GM23248 (cell line): Measurements from ENCODE around the gene MORC1. TPM values are rescaled to one million over a fixed set of nuclear protein-coding genes. Genes with fewer than 3 reads are reported as not detected.
A peak's percentile ranks its signal among the peaks of the same experiment; 100 is the strongest.

Experiments used
- DNase-seq: peaks from one replicate; pipeline ENCODE4 v3.0.0-alpha.2; 2015
- H2AFZ ChIP-seq: fragments of 200-600 bp; sonication (generic); 2 replicates; pipeline ENCODE4 v1.6.1; 2016; ENCODE audit warnings: antibody characterized with exemption
- H3F3A ChIP-seq: fragments of 200-600 bp; sonication (generic); 2 replicates; pipeline ENCODE4 v1.6.1; 2016; ENCODE audit warnings: mild to moderate bottlenecking, antibody characterized with exemption, mixed run types; ENCODE audit not compliant: insufficient read depth
- H3K27ac ChIP-seq: fragments of 200-600 bp; sonication (generic); 2 replicates; pipeline ENCODE4 v1.5.1; 2016; ENCODE audit warnings: mild to moderate bottlenecking
- H3K27me3 ChIP-seq: fragments of 200-600 bp; sonication (generic); replicated peaks from 2 replicates; pipeline ENCODE4 v1.6.1; 2016; ENCODE audit warnings: mild to moderate bottlenecking; ENCODE audit not compliant: insufficient read depth
- H3K36me3 ChIP-seq: fragments of 200-600 bp; sonication (generic); 2 replicates; pipeline ENCODE4 v1.6.1; 2016; ENCODE audit warnings: low read depth, mild to moderate bottlenecking
- H3K4me1 ChIP-seq: fragments of 200-600 bp; sonication (generic); 2 replicates; pipeline ENCODE4 v1.6.1; 2016; ENCODE audit warnings: mild to moderate bottlenecking; ENCODE audit not compliant: insufficient read depth
- H3K4me2 ChIP-seq: fragments of 200-600 bp; sonication (generic); one replicate; pipeline ENCODE4 v1.6.1; 2016; ENCODE audit warnings: mild to moderate bottlenecking; ENCODE audit not compliant: unreplicated experiment
- H3K4me3 ChIP-seq: fragments of 200-600 bp; sonication (generic); 2 replicates; pipeline ENCODE4 v1.5.1; 2016; ENCODE audit warnings: mild to moderate bottlenecking
- H3K79me2 ChIP-seq: fragments of 200-600 bp; sonication (generic); 2 replicates; pipeline ENCODE4 v1.6.1; 2016; ENCODE audit warnings: mild to moderate bottlenecking; ENCODE audit not compliant: insufficient read depth
- H3K9ac ChIP-seq: fragments of 200-600 bp; sonication (generic); 2 replicates; pipeline ENCODE4 v1.6.1; 2016; ENCODE audit warnings: mild to moderate bottlenecking
- H3K9me2 ChIP-seq: fragments of 200-600 bp; sonication (generic); 2 replicates; pipeline ENCODE4 v1.6.1; 2016; ENCODE audit warnings: mixed run types, mild to moderate bottlenecking, moderate library complexity; ENCODE audit not compliant: insufficient read depth
- H3K9me3 ChIP-seq: fragments of 200-600 bp; sonication (generic); one replicate; pipeline ENCODE4 v1.6.1; 2017; ENCODE audit warnings: low read depth
- H4K20me1 ChIP-seq: fragments of 200-600 bp; sonication (generic); 2 replicates; pipeline ENCODE4 v1.6.0; 2016; ENCODE audit not compliant: insufficient read depth
- EZH2 ChIP-seq: fragments of 200-600 bp; sonication (generic); IDR thresholded peaks from 2 replicates; pipeline ENCODE4 v1.6.1; 2018; ENCODE audit warnings: antibody characterized with exemption, mild to moderate bottlenecking; ENCODE audit not compliant: insufficient read depth, poor library complexity, severe bottlenecking
- EZH2phosphoT487 ChIP-seq: fragments of 200-600 bp; sonication (generic); IDR thresholded peaks from 2 replicates; pipeline ENCODE4 v1.6.1; 2018; ENCODE audit warnings: antibody characterized with exemption, moderate library complexity, mild to moderate bottlenecking, low read depth; ENCODE audit not compliant: insufficient read depth
- WGBS, 2 experiments: methylation state at CpG; one replicate each; pipeline ENCODE4 v1.1.6; 2015 to 2017; ENCODE audit warnings: low lambda C conversion rate in 2 of 2, low coverage in 1 of 2; ENCODE audit errors: missing lambda C conversion rate in 2 of 2; 5-methylcytosine and 5-hydroxymethylcytosine counted together
- in situ Hi-C: fragments of 300-500 bp; cut with MboI; formaldehyde crosslinking; loops from 2 replicates; pipeline ENCODE4 v1.15.0; 2020
- polyA plus RNA-seq: library from polyadenylated mRNA; unstranded; fragments of >200 nt; fragmentation: Nextera tagmentation; extraction: Ambion mirVana; gene quantifications from 2 replicates; pipeline ENCODE4 v1.2.1, GENCODE V29; 2016
- small RNA-seq: library from RNA; depleted of rRNA; stranded (forward); fragments of <200 nt; gene quantifications from one replicate; pipeline ENCODE3, GENCODE V24; 2014; ENCODE audit warnings: low read depth, low replicate concordance
- total RNA-seq: library from RNA; depleted of rRNA; stranded (reverse); fragments of >200 nt; shearing (Covaris generic); gene quantifications from 2 replicates; pipeline ENCODE4 v1.2.3, GENCODE V29; 2014; rRNA removed

Gene MORC1
- total and polyA plus RNA-seq, 2 experiments from 2014 or later = not detected

GRCh38 chr3:108931035-108931434 lies 186.9 kb downstream of the MORC1 start:
- in situ Hi-C loops = no loop called here
- Histone ChIP-seq H3K27ac (no peak overlapping the region), H3K9me3 (no peaks in the 10 kb centered on the region), H3K27me3 (0 out of 2 replicates have a peak, but pooled peaks cover 5% of the 10 kb centered on the region), H3K4me2 (no peak overlapping the region), H3K36me3 (no peaks in the 10 kb centered on the region), H3K4me1 (no peaks in the 10 kb centered on the region), H3K4me3 (no peak overlapping the region), H3K9me2 (no peaks in the 10 kb centered on the region), H4K20me1 (no peaks in the 10 kb centered on the region), H2AFZ (no peak overlapping the region), H3K79me2 (no peaks in the 10 kb centered on the region), H3K9ac (no peak overlapping the region), H3F3A (no peaks in the 10 kb centered on the region)
- no peak for DNase-seq
- TF ChIP-seq EZH2phosphoT487 = no peak

- H3F3A ChIP-seq = no peaks in the 10 kb centered on the region
- no peak overlapping the region for H3K4me2 ChIP-seq
- DNase-seq = no peak
- in situ Hi-C loops = loop anchor here (10.0 to 25.0 kb wide), 2 partner anchors 254 to 432 kb away; no protein-coding TSS in a partner anchor
- no peak overlapping the region for H3K9ac ChIP-seq
- H3K9me3 ChIP-seq = no peaks in the 10 kb centered on the region
- H2AFZ ChIP-seq = no peak overlapping the region
- H4K20me1 ChIP-seq = no peaks in the 10 kb centered on the region
- H3K4me1 ChIP-seq = no peaks in the 10 kb centered on the region
- no peaks in the 10 kb centered on the region for H3K9me2 ChIP-seq
- WGBS, 2 experiments = 53 to 55% methylated on average over 3 of the region's 3 CpGs
- no peak overlapping the region for H3K27ac ChIP-seq
- H3K79me2 ChIP-seq = no peaks in the 10 kb centered on the region
- H3K27me3 ChIP-seq = 0 out of 2 replicates have a peak, but pooled peaks cover 3% of the 10 kb centered on the region
- no peaks in the 10 kb centered on the region for H3K36me3 ChIP-seq
- TF ChIP-seq EZH2 = no peak
- TF ChIP-seq EZH2phosphoT487 = no peak
- H3K4me3 ChIP-seq = no peak overlapping the region
Observed at GRCh38 chr3:108918866-108919265, 199.1 kb downstream of the MORC1 start.

GRCh38 chr3:108914774-108915641 lies 202.9 kb downstream of the MORC1 start:
- Histone ChIP-seq H3K4me2 (no peak overlapping the region), H3K9me2 (no peaks in the 10 kb centered on the region), H3F3A (no peaks in the 10 kb centered on the region), H3K4me1 (no peaks in the 10 kb centered on the region), H3K9me3 (no peaks in the 10 kb centered on the region), H3K9ac (no peak overlapping the region), H2AFZ (no peak overlapping the region), H3K36me3 (no peaks in the 10 kb centered on the region), H3K79me2 (no peaks in the 10 kb centered on the region), H4K20me1 (no peaks in the 10 kb centered on the region), H3K27ac (no peak overlapping the region), H3K27me3 (0 out of 2 replicates have a peak, but pooled peaks cover 3% of the 10 kb centered on the region), H3K4me3 (no peak overlapping the region)
- DNase-seq = peak; percentile 62
- no peak for TF ChIP-seq EZH2phosphoT487
- TF ChIP-seq EZH2 = no peak
- 7 to 8% methylated on average over 6 of the region's 6 CpGs for WGBS, 2 experiments
- in situ Hi-C loops = loop anchor here (10.0 to 25.0 kb wide), 2 partner anchors 250 to 428 kb away; no protein-coding TSS in a partner anchor

- Histone ChIP-seq H3K9me2 (no peaks in the 10 kb centered on the region), H3F3A (0 out of 2 replicates have a peak, but pooled peaks cover 8% of the 10 kb centered on the region), H3K4me2 (no peak overlapping the region), H3K4me1 (no peaks in the 10 kb centered on the region), H3K79me2 (no peaks in the 10 kb centered on the region), H3K9me3 (no peaks in the 10 kb centered on the region), H4K20me1 (no peaks in the 10 kb centered on the region), H3K36me3 (no peaks in the 10 kb centered on the region), H3K27ac (no peak overlapping the region), H3K9ac (no peak overlapping the region), H2AFZ (no peak overlapping the region), H3K27me3 (no peaks in the 10 kb centered on the region; the same call in 1 of the 2 replicates), H3K4me3 (no peak overlapping the region)
- in situ Hi-C loops = loop anchor here (10.0 to 25.0 kb wide), 2 partner anchors 245 to 422 kb away; no protein-coding TSS in a partner anchor
- TF ChIP-seq EZH2 (no peak), EZH2phosphoT487 (no peak)
- no peak for DNase-seq
- WGBS, 2 experiments = 77 to 86% methylated on average over 5 of the region's 5 CpGs
Observed at GRCh38 chr3:108909799-108910198, 208.1 kb downstream of the MORC1 start.

Small RNA genes within 50 kb of the gene (small RNA-seq; reads per million reads assigned to genes)
- gene RF00012 = not detected

Other genes with a start within 250 kb of the MORC1 start
- gene GUCA1C, start 164.3 kb downstream of the MORC1 start, total RNA-seq = not detected in 2 replicates
- not detected in 2 replicates for gene GUCA1C, start 164.3 kb downstream of the MORC1 start, polyA plus RNA-seq
- gene C3orf85, start 18.6 kb upstream of the MORC1 start, total RNA-seq = not detected in 2 replicates
- gene C3orf85, start 18.6 kb upstream of the MORC1 start, polyA plus RNA-seq = not detected in 2 replicates
- not detected in 2 replicates for gene DPPA2, start 198.4 kb upstream of the MORC1 start, total RNA-seq
- gene DPPA2, start 198.4 kb upstream of the MORC1 start, polyA plus RNA-seq = not detected in 2 replicates
- not detected in 2 replicates for gene DPPA4, start 219.4 kb upstream of the MORC1 start, total RNA-seq
- gene DPPA4, start 219.4 kb upstream of the MORC1 start, polyA plus RNA-seq = 0.06 and 0.15 TPM in 2 replicates